OCI-M2 (cell line): ENCODE data around the gene ZBTB48.
A peak's percentile ranks its signal among the peaks of the same experiment; 100 is the strongest.
"Not testable (repeated sequence)": the region's sequence is repeated elsewhere in the genome, so short reads cannot be mapped to it uniquely, and the experiment has no call there.

Experiments
- DNase-seq: peaks from one replicate; lab custom pipeline; 2025; ENCODE audit not compliant: unreplicated experiment; lab: John Stamatoyannopoulos, UW

ZBTB48 gene

GRCh38 chr1:6590046-6590445 is 10.3 kb downstream of the ZBTB48 start:
- DNase-seq = no peak

GRCh38 chr1:6591222-6591621 is 11.4 kb downstream of the ZBTB48 start:
- no peak for DNase-seq

GRCh38 chr1:6591644-6592043 is 11.8 kb downstream of the ZBTB48 start:
- no peak for DNase-seq

GRCh38 chr1:6592441-6592840 is 12.6 kb downstream of the ZBTB48 start:
- no peak for DNase-seq

- no peak for DNase-seq
These were observed 13.2 kb downstream of the ZBTB48 start for GRCh38 chr1:6592865-6593593.

GRCh38 chr1:6593810-6594209 is 14.0 kb downstream of the ZBTB48 start:
- no peak for DNase-seq

- DNase-seq = no peak
These were observed 15.4 kb downstream of the ZBTB48 start for GRCh38 chr1:6594977-6595740.

GRCh38 chr1:6596351-6596750 is 16.6 kb downstream of the ZBTB48 start:
- DNase-seq = no peak

GRCh38 chr1:6596886-6597776 is 17.3 kb downstream of the ZBTB48 start:
- DNase-seq = no peak

- DNase-seq = no peak
These were observed 18.0 kb downstream of the ZBTB48 start for GRCh38 chr1:6597777-6598131.

- no peak for DNase-seq
These were observed 19.6 kb downstream of the ZBTB48 start for GRCh38 chr1:6599141-6599975.

GRCh38 chr1:6599991-6600390 is 20.2 kb downstream of the ZBTB48 start:
- not testable (repeated sequence) for DNase-seq

- DNase-seq = no peak
These were observed 20.7 kb downstream of the ZBTB48 start for GRCh38 chr1:6600410-6601048.

GRCh38 chr1:6601049-6601922 is 21.5 kb downstream of the ZBTB48 start:
- DNase-seq = peak; percentile 55

- DNase-seq = no peak
These were observed 22.3 kb downstream of the ZBTB48 start for GRCh38 chr1:6601923-6602668.

GRCh38 chr1:6602669-6603237 is 23.0 kb downstream of the ZBTB48 start, which contains the start of gene KLHL21:
TSS of gene KLHL21 (minus strand) at chr1:6602869. CDS start at chr1:6602817, 52 bp downstream.
- no peak for DNase-seq

GRCh38 chr1:6603238-6603914 is 23.6 kb downstream of the ZBTB48 start:
- peak; percentile 74 for DNase-seq
